ENCODE data around the gene OR5K2. TPM values are rescaled to one million over a fixed set of nuclear protein-coding genes. Genes with fewer than 3 reads are reported as not detected.

OR5K2 gene
- total RNA-seq, 1 donor from 2014 or later, result not detected

DNA sequence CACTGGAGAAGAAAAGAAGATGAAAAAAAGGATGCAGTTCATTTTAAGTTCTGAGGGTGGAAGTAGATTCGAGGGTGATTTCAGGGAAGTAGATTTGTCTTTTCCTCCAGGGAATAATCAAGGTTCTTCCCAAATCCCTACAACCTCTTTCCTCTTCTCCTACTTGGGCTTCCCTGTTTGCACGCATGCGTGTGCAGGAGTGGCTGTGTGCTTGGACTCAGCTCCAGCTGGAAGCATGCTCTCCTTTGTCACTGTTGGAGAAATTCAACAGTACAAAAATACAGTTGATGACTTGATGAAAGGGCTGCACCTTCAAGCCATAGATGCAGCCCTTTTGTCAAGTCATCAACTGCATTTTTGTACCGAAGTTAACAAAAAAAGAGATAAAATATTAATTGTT is 3.8 kb downstream of the OR5K2 start:
- Histone ChIP-seq H3K4me3 (no peak overlapping the region), H3K27ac (no peak overlapping the region), H3K36me3 (no peaks in the 10 kb centered on the region), H3K27me3 (no peaks in the 10 kb centered on the region), H3K9me3 (no peaks in the 10 kb centered on the region), H3K4me1 (no peaks in the 10 kb centered on the region)
- TF ChIP-seq CTCF (IDR thresholded peaks at IDR 0.05), result no peak
- no peak for DNase-seq (ENCODE audit: low spot score in 2 of 2)
- intact Hi-C loops (cut with DNase I), result no loop called here

- Histone ChIP-seq H3K9me3 (no peaks in the 10 kb centered on the region), H3K27me3 (no peaks in the 10 kb centered on the region), H3K4me1 (no peaks in the 10 kb centered on the region), H3K27ac (no peak overlapping the region), H3K36me3 (peaks cover 0 to 5% of the 10 kb centered on the region in 2 donors), H3K4me3 (no peak overlapping the region)
- DNase-seq (ENCODE audit: low spot score in 2 of 2), result no peak
- intact Hi-C loops (cut with DNase I), result no loop called here
- no peak for TF ChIP-seq CTCF (IDR thresholded peaks at IDR 0.05)
Observed at GRCh38 chr3:98501863-98502576, 4.5 kb downstream of the OR5K2 start.

DNA sequence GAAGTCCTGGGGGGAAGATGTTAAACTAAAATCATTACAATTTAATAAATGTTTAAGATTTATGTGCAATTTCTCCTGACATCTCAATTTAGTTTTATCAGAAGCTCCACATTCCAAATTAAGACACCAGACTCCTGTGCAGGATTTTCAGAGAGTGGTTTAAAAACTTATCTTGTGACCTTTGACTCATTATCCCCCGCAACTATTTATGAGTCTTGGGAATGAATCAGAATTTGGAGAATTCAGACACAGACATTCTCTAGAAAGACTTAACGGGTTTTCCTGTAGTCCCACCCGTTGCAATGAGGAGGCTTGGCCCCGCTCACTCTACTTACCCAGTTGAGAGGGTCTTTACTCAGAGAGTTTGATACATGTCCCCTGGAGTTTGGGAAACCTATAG is 7.1 kb downstream of the OR5K2 start:
- Histone ChIP-seq H3K27ac (no peak overlapping the region), H3K9me3 (no peaks in the 10 kb centered on the region), H3K4me1 (no peaks in the 10 kb centered on the region), H3K36me3 (peaks cover 0 to 10% of the 10 kb centered on the region in 2 donors), H3K4me3 (no peak overlapping the region), H3K27me3 (no peaks in the 10 kb centered on the region)
- no peak for DNase-seq (ENCODE audit: low spot score in 2 of 2)
- intact Hi-C loops (cut with DNase I), result no loop called here
- no peak for TF ChIP-seq CTCF (IDR thresholded peaks at IDR 0.05)

DNA sequence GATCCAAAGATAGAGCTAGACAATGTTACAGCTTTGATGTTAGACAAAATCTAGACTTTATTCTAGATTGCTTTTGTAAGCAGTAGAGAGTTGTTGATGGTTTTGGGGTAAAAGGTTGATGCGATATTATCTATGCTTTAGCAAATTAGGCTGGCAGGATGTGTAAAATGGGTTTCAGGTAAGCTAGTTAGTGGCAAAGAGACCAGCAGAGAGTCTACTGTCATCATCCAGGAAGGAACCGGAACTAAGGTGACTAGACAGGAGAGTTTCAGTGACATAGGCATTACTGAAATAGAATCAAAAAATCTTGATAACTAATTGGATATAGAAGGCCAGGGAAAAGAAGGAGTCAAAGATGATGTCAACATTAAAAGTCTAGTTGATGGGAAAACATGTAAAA is 11.1 kb downstream of the OR5K2 start:
- H3K27ac ChIP-seq, result no peak overlapping the region
- no peaks in the 10 kb centered on the region for H3K9me3 ChIP-seq
- no peaks in the 10 kb centered on the region for H3K4me1 ChIP-seq
- H3K36me3 ChIP-seq, result peaks cover 6 to 37% of the 10 kb centered on the region in 2 donors
- no peak overlapping the region for H3K4me3 ChIP-seq
- H3K27me3 ChIP-seq, result no peaks in the 10 kb centered on the region
- no peak for DNase-seq (ENCODE audit: low spot score in 2 of 2)
- TF ChIP-seq CTCF (IDR thresholded peaks at IDR 0.05), result no peak
- intact Hi-C loops (cut with DNase I), result no loop called here

GRCh38 chr3:98512576-98512975 is 15.1 kb downstream of the OR5K2 start:
- no peak for TF ChIP-seq CTCF (IDR thresholded peaks at IDR 0.05)
- H3K9me3 ChIP-seq, result no peaks in the 10 kb centered on the region
- no peaks in the 10 kb centered on the region for H3K27me3 ChIP-seq
- H3K36me3 ChIP-seq, result peaks cover 16 to 42% of the 10 kb centered on the region in 2 donors
- H3K27ac ChIP-seq, result no peak overlapping the region
- no peaks in the 10 kb centered on the region for H3K4me1 ChIP-seq
- intact Hi-C loops (cut with DNase I), result no loop called here
- DNase-seq (ENCODE audit: low spot score in 2 of 2), result no peak
- no peak overlapping the region for H3K4me3 ChIP-seq

Data from ascending aorta (tissue), 2 donors.